ENCODE results near the gene TCTN1. TPM values are rescaled to one million over a fixed set of nuclear protein-coding genes. Genes with fewer than 3 reads are reported as not detected.

Gene TCTN1
- total RNA-seq, 1 experiment from 2014 or later, result 11.1 TPM

- peak overlapping the region; percentile 10 for H2AFZ ChIP-seq (ENCODE audit: low read length)
- H4K8ac ChIP-seq (replicated peaks; ENCODE audit: insufficient read length, low read depth, low read length), result no peak overlapping the region
- peak overlapping the region; percentile 25 for H3K18ac ChIP-seq (ENCODE audit: insufficient read length, low read depth, low read length)
- H3K9ac ChIP-seq (ENCODE audit: extremely low read depth, insufficient read length, low read length), result peak overlapping the region; percentile 11
- H3K9me3 ChIP-seq (ENCODE audit: control insufficient read depth, low read depth, low read length), result no peaks in the 10 kb centered on the region
- TF ChIP-seq, protein P1, sequence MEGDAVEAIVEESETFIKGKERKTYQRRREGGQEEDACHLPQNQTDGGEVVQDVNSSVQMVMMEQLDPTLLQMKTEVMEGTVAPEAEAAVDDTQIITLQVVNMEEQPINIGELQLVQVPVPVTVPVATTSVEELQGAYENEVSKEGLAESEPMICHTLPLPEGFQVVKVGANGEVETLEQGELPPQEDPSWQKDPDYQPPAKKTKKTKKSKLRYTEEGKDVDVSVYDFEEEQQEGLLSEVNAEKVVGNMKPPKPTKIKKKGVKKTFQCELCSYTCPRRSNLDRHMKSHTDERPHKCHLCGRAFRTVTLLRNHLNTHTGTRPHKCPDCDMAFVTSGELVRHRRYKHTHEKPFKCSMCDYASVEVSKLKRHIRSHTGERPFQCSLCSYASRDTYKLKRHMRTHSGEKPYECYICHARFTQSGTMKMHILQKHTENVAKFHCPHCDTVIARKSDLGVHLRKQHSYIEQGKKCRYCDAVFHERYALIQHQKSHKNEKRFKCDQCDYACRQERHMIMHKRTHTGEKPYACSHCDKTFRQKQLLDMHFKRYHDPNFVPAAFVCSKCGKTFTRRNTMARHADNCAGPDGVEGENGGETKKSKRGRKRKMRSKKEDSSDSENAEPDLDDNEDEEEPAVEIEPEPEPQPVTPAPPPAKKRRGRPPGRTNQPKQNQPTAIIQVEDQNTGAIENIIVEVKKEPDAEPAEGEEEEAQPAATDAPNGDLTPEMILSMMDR (conservative IDR thresholded peaks at IDR 0.05), result no peak
- H3K27me3 ChIP-seq (ENCODE audit: insufficient read depth, low read length), result no peaks in the 10 kb centered on the region
- no peak overlapping the region for H2BK12ac ChIP-seq (ENCODE audit: insufficient read length, low read depth, low read length)
- no peak overlapping the region for H2BK15ac ChIP-seq (ENCODE audit: low read depth, low read length)
- H4K91ac ChIP-seq (ENCODE audit: insufficient read length, low read depth, low read length), result no peak overlapping the region
- no peak overlapping the region for H2AK5ac ChIP-seq (ENCODE audit: insufficient read length, low read length)
- no peak overlapping the region for H2BK120ac ChIP-seq (ENCODE audit: low read depth, low read length, poor library complexity, severe bottlenecking)
- H3K27ac Mint-ChIP-seq, result peak overlapping the region in 2 of 3 experiments; percentile 42 to 82; a peak in 3 of 7 replicates
- no peak overlapping the region for H3K23ac ChIP-seq (ENCODE audit: insufficient read length, low read depth, low read length)
- H3K36me3 Mint-ChIP-seq (ENCODE audit: insufficient read depth in 1 of 3, low read depth in 3 of 3), result no peaks in the 10 kb centered on the region
- H3K9me3 Mint-ChIP-seq, result no peaks in the 10 kb centered on the region
- H2BK20ac ChIP-seq (ENCODE audit: low read depth, low read length, poor library complexity, severe bottlenecking), result no peak overlapping the region
- no peak overlapping the region for H4K5ac ChIP-seq (ENCODE audit: insufficient read length, low read depth, low read length)
- H3K79me2 ChIP-seq (ENCODE audit: insufficient read depth, low read length), result no peaks in the 10 kb centered on the region
- no peak overlapping the region for H2BK5ac ChIP-seq (ENCODE audit: insufficient read length, low read length)
- H3K4me1 Mint-ChIP-seq, result peaks cover 10 to 14% of the 10 kb centered on the region in 2 experiments
- H3K56ac ChIP-seq (ENCODE audit: insufficient read length, low read depth, low read length), result no peak overlapping the region
- no peak overlapping the region for H3K27ac ChIP-seq (ENCODE audit: insufficient read length, low read depth, low read length)
- H3K27me3 Mint-ChIP-seq (ENCODE audit: low read depth), result no peaks in the 10 kb centered on the region; the same call in 1 of the 2 replicates
- H3T11ph ChIP-seq (ENCODE audit: low read length), result no peak overlapping the region
- no peak overlapping the region for H3K4ac ChIP-seq (ENCODE audit: low read depth, low read length)
- WGBS (ENCODE audit: extremely low coverage, insufficient read length, low lambda C conversion rate), result no CpG with 5 or more reads among the region's 7 CpGs
- H3K4me1 ChIP-seq (ENCODE audit: insufficient read depth, low read length), result no peaks in the 10 kb centered on the region
- H3K23me2 ChIP-seq (ENCODE audit: insufficient read length, low read depth, low read length, poor library complexity, severe bottlenecking), result no peaks in the 10 kb centered on the region
- no peak overlapping the region for H3K14ac ChIP-seq (ENCODE audit: insufficient read depth, low read length)
- no peaks in the 10 kb centered on the region for H3K79me1 ChIP-seq (ENCODE audit: insufficient read depth, low read depth, low read length, poor library complexity, severe bottlenecking)
- H3K4me3 Mint-ChIP-seq, result no peak overlapping the region
- H4K20me1 ChIP-seq (ENCODE audit: control insufficient read depth, insufficient read depth, insufficient read length), result no peaks in the 10 kb centered on the region
- no peak overlapping the region for H3K4me2 ChIP-seq (ENCODE audit: insufficient read depth, insufficient read length, low read length)
- DNase-seq, result no peak
These were observed 22.4 kb upstream of the TCTN1 start for GRCh38 chr12:110591451-110592051.

Measured in H9 (cell line).